Measurements from ENCODE around the gene GAPT. TPM values are rescaled to one million over a fixed set of nuclear protein-coding genes. Genes with fewer than 3 reads are reported as not detected.

Gene GAPT
- polyA plus RNA-seq, 4 donors: 0.93 to 1.4 (median 1.2) TPM

GRCh38 chr5:58460732-58461286 is 30.4 kb upstream of the GAPT start:
- DNase-seq (ENCODE audit: low read depth in 4 of 4, low spot score in 3 of 4): peak; percentile 78 to 87 (median 80)

- DNase-seq (ENCODE audit: low read depth in 4 of 4, low spot score in 3 of 4): no peak
These were observed 29.1 kb upstream of the GAPT start for GRCh38 chr5:58462154-58462553.

DNA sequence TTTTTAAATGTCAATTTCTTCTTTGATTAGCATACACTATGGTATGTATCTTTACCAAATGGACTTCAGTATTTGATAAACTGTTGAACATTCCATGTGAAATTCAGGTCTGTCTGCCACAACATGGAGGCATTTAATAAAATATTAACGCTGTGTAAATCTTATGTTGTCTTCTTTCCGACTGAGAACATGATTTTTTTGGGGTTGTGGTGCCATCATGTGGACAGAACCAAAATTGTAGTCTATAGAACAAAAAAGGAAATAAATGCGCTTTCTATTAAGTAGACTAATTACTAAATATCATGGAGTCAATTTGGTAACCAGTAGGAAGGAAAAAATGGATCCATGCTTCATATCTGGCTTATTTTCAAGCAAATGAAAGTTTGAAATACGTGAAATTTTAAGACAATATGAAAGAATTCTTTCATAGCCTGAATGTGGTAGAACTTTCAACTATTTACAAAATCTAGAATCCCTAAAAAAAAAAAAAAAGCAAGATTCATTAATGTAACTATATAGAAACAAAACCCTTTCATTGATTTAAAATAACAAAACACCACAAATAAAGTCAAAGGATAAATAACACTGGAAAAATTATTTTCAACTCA is 28.5 kb upstream of the GAPT start:
- peak in 2 of 4 donors; percentile 40 to 42 for DNase-seq (ENCODE audit: low read depth in 4 of 4, low spot score in 3 of 4)

DNA sequence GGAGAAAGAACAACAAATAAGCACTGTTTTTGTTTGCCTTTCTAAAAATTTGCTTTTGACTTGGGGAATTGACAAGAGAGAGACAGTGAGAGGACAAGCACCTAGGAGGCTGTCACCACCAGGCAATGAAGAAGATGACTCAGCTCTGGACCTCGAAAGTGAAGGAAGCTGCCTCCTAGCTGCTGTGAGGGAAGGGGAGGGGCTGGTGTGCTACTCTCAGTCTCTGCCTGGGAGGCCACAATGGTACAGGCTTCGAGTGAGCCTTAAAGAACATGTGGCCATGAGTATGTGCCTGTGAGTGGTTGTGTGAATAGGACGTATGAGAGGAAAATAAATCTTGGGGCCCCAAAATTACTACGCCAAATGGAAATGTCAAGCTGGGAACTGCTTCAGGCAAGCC is 24.3 kb upstream of the GAPT start:
- no peak for DNase-seq (ENCODE audit: low read depth in 4 of 4, low spot score in 3 of 4)

GRCh38 chr5:58469896-58470295 is 21.3 kb upstream of the GAPT start:
- DNase-seq (ENCODE audit: low read depth in 4 of 4, low spot score in 3 of 4): no peak

- DNase-seq (ENCODE audit: low read depth in 4 of 4, low spot score in 3 of 4): no peak
These were observed 15.8 kb upstream of the GAPT start for GRCh38 chr5:58475404-58475803.

GRCh38 chr5:58477760-58478376 is 13.4 kb upstream of the GAPT start:
- no peak for DNase-seq (ENCODE audit: low read depth in 4 of 4, low spot score in 3 of 4)

GRCh38 chr5:58481066-58481676 is 10.1 kb upstream of the GAPT start:
- no peak for DNase-seq (ENCODE audit: low read depth in 4 of 4, low spot score in 3 of 4)

DNA sequence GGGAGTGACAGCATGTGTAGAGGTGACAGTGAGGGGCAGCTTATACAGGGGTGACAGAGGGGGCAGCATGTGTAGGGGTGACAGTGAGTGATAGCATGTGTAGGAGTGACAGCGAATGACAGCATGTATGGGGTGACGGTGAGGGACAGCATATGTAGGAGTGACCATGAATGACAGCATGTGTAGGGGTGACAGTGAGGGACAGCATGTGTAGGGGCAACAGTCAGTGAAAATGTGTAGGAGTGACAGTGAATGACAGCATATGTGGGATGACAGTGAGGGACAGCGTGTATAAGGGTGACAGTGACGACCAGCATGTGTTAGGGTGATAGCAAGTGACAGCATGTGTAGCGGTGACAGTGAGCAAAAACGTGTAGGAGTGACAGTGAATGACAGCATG is 9.4 kb upstream of the GAPT start:
- no peak for DNase-seq (ENCODE audit: low read depth in 4 of 4, low spot score in 3 of 4)

GRCh38 chr5:58482536-58482935 is 8.7 kb upstream of the GAPT start:
- no peak for DNase-seq (ENCODE audit: low read depth in 4 of 4, low spot score in 3 of 4)

GRCh38 chr5:58484505-58484904 is 6.7 kb upstream of the GAPT start:
- DNase-seq (ENCODE audit: low read depth in 4 of 4, low spot score in 3 of 4): no peak

DNA sequence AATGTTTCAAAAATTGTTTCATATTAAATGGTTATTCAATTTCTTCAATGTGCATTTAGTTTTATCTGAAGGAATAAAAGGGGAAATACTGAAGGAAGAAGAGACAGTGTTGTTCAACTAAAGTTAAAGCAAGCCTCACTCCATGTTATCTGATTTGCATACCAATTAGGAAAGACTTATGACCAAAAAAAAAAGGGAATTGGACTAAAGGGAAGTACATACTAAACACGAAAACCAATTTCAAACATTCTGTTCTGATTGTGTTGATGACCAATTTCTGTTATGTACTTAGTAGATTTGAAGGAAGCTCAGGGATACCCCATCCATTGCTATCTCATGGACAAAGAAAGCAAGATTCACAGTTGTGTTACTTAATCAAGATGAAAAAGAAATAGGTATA is 4.9 kb upstream of the GAPT start:
- no peak for DNase-seq (ENCODE audit: low read depth in 4 of 4, low spot score in 3 of 4)

DNA sequence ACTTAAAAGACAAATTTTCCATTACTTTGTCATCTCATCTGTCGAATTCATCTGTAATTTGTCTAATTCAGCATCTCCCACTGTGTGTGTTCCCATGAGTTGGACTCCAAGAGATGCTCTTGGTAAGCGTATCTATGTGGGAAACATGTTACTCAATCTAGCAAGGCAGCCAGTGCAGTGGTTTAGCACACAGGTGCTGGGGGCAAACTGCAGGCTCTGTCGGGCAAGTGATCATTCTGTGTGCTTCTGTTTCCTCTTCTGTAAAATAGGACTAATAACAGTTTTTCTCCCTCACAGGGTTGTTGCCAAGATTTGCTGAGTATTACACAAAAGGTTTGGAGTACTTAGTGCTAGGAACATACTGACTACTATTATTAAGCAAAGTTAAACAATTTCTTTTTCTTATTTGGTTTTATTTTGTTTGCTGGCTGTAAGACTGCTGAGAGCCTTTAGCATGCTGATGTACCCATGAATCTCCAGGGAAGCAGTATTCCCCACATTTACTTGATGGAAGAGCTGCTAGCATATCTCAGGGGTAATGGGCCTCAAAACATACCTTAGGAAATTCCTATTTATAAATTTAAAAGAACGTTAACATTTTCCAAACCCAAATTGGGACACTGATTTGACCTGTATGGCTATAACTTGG is 709 bp upstream of the GAPT start:
- DNase-seq (ENCODE audit: low read depth in 4 of 4, low spot score in 3 of 4): no peak

DNA sequence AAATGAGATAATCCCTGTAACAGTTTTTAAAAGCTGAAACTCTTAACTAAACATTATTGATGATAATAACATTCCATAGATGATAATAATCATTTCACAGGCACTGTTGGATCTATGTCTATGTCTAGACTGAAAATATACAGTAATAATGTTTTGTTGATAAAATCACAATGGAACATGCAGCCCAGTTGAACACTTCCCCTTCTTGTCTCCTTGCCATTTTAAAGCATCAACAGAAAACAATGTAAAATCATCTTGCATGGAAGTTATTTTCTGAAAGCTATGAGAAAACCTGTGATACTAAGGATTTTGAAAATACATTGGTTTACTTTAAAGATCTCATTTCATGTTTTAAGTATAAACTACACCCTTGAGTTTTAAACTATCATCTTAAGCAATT is 1.9 kb downstream of the GAPT start:
- DNase-seq (ENCODE audit: low read depth in 4 of 4, low spot score in 3 of 4): no peak

- DNase-seq (ENCODE audit: low read depth in 4 of 4, low spot score in 3 of 4): no peak
These were observed 5.3 kb downstream of the GAPT start for GRCh38 chr5:58496488-58496887.

DNA sequence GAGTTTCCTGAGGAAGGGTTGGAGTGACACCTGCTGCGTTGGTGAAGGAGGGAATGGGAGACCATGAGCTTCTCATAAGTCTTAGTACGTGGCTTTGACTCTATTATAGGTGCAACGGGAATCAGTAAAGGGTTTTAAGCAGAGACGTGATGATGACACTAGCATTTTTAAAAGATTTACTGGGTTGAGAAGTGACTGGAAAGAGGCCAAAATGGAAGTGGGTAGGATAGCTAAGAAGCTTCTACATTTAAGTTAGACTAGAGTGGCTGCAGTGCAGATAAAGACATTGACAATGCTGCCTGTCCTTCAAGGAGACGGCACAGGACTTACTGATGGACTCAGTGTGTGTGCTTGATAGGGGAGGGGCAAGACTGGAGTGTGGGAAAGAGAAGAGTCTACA is 6.2 kb downstream of the GAPT start:
- DNase-seq (ENCODE audit: low read depth in 4 of 4, low spot score in 3 of 4): no peak

- no peak for DNase-seq (ENCODE audit: low read depth in 4 of 4, low spot score in 3 of 4)
These were observed 6.7 kb downstream of the GAPT start for GRCh38 chr5:58497921-58498320.

- peak in 3 of 4 donors; percentile 5 to 7 (median 6) for DNase-seq (ENCODE audit: low read depth in 4 of 4, low spot score in 3 of 4)
These were observed 7.2 kb downstream of the GAPT start for GRCh38 chr5:58498340-58498942.

GRCh38 chr5:58499231-58499630 is 8.0 kb downstream of the GAPT start:
- DNase-seq (ENCODE audit: low read depth in 4 of 4, low spot score in 3 of 4): no peak

GRCh38 chr5:58499941-58500340 is 8.7 kb downstream of the GAPT start:
- no peak for DNase-seq (ENCODE audit: low read depth in 4 of 4, low spot score in 3 of 4)

DNA sequence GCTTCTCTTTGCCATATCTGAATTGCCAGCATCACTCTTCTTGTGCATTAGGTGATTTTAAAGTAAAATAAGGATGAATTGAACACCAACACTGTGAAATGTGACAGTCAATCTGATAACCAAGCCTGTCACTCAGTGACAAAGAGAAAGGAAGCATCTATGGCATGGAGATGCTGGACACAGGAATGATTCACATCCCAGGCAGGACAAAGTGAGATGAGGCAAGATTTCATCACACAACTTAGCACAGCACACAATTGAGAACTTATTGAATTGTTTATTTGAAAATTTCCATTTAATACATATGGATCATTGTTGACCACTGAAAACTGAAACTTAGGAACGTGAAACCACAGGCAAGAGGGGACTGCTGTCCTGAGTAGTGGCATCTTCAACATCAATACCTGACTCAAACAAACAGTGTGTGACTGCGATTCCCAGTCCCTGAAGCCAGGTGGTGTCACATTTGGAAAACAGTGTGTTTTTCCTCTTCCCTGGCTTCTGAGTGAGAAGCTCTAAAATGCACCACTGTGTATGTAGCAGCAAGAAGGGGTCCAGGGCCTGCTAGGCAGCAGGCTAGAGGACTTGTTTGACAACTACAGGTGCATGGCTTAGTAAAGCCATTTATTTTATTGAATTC is 10.7 kb downstream of the GAPT start:
- no peak for DNase-seq (ENCODE audit: low read depth in 4 of 4, low spot score in 3 of 4)

All from left renal pelvis (tissue), 4 donors.